AG09309 (cell line): ENCODE measurements around the gene RMRP.

Experiments used
- DNase-seq: peaks from one replicate; pipeline ENCODE4 v3.0.0-alpha.2; 2010; ENCODE audit warnings: low read depth
- H3K4me3 ChIP-seq: 2 replicates; pipeline ENCODE4 v1.5.1; 2011; ENCODE audit warnings: mild to moderate bottlenecking, low read depth, low read length, moderate library complexity; ENCODE audit not compliant: control insufficient read depth
- TF ChIP-seq, protein P1 (sequence below): IDR thresholded peaks from 2 replicates; pipeline ENCODE4 v1.5.1; 2011; ENCODE audit warnings: mild to moderate bottlenecking, low read depth, low read length, inconsistent platforms; ENCODE audit not compliant: insufficient read depth, control insufficient read depth; ENCODE audit errors: missing control alignments

The RMRP gene

DNA sequence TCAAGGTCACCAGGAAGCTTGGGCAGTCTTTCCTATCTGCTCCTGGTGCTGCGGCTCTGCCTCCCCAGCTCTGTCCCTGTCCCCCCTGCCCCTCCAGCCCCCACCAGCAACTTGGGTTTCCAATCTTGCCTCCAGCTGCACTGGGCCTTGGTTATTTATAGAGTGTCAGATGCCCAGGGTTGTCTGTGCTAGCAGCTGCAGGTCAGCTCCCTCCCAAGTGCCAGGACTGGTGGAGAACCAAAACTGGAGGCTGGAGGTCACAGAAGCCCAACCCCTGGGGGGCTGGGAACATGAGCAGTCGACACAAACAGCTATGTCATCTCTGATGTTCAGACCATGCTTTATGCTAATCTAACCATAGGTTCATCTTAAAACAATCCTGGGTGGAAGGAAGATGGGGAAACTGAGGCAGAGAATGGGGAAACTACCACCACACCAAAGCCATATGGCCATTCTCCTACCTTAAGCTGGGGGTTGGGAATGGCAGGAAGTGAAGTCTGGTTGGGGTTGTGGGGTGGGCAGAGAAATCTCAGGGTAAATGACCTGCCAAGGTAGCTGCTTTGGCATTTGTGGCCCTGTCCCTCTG, 30.2 kb upstream of the RMRP start:
- TF ChIP-seq, protein P1, sequence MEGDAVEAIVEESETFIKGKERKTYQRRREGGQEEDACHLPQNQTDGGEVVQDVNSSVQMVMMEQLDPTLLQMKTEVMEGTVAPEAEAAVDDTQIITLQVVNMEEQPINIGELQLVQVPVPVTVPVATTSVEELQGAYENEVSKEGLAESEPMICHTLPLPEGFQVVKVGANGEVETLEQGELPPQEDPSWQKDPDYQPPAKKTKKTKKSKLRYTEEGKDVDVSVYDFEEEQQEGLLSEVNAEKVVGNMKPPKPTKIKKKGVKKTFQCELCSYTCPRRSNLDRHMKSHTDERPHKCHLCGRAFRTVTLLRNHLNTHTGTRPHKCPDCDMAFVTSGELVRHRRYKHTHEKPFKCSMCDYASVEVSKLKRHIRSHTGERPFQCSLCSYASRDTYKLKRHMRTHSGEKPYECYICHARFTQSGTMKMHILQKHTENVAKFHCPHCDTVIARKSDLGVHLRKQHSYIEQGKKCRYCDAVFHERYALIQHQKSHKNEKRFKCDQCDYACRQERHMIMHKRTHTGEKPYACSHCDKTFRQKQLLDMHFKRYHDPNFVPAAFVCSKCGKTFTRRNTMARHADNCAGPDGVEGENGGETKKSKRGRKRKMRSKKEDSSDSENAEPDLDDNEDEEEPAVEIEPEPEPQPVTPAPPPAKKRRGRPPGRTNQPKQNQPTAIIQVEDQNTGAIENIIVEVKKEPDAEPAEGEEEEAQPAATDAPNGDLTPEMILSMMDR = no peak
- no peak for DNase-seq
- peak overlapping the region; percentile 81 for H3K4me3 ChIP-seq

DNA sequence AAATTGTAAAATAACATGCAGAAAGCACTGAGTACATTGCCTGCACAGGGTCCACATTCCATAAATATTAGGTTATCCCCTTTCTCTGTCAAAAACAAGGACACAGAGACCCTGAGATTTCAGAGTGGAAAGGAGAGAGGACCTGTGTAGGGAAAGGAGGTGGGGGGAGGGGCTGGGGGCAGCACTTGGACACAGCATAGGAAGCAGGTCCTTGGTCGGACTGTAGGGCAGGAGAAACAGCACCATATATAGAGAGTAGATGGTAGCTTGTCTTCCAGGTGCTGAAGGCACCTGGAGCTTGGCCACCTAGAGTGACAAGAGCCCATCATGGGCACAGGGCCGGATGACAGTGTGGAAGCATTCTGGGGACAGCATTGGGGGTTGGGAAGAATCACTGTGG, 29.5 kb upstream of the RMRP start:
- TF ChIP-seq, protein P1 = no peak
- no peak for DNase-seq
- H3K4me3 ChIP-seq = peak overlapping the region; percentile 81

DNA sequence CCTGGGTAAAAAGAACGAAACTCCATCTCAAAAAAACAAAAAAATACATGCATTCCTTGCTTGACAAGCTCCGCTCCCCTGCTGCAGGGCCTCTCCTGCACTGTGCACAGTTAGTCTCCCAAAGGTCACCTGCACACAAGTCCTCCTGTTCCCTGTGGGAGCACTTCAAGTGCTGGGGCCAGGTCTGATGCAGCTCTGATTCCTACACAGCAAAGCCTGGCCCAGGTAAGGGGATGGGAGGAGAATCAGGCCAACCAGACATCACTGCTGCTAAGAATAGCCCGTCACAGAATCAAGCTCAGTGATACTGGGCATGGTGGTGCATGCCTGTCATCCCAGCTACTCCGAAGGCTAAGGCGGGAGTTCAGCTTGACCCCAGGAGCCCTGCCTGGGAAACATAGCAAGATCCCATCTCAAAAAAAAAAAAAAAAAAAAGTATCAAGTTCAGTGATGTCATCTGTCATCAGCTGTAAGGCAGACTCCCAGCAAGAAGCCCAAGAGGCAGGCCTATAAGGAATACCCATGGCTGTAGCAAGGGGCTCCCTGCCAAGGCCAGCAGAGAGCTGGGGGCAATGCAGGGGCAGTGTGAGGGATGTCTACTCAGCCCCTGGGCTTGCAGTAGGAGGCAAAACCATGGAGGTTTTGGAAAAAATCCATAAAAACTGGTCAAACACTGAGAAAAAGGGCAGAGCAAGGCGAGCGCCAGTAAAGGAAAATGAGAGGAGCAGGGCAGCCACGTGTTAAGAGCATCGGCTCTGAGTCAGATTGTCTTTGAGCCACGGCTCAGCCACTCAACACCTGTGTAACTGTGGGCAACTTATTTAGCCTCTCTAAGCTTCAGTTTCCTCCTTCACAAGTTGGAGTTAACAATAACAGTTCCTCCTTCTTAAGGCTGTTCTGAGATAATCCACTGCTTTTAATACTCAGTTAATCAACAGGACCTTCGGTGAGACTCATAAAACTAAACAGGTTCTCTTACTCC, 28.7 kb upstream of the RMRP start:
- DNase-seq = no peak
- H3K4me3 ChIP-seq = peak overlapping the region; percentile 81
- TF ChIP-seq, protein P1 = no peak

DNA sequence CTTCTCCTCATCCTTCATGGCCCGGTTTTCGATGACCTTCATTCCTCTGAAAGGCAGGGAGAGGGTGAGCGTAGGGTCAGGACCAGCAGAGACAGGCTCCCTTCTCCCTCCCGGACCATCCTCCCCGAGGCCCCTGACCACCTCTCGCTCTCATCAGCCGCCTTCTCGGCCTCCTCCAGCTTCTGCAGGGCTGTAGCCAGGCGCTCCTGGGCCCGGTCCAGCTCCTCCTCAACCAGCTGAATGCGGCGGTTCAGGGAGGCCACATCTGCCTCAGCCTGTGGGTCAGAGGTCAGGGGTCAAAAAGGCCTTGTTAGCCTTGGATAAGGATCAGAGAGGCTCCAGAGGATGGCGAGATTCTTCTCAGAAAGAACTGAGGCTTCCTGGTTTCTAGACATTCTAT, 27.7 kb upstream of the RMRP start:
- no peak overlapping the region for H3K4me3 ChIP-seq
- TF ChIP-seq, protein P1 = no peak
- DNase-seq = no peak

DNA sequence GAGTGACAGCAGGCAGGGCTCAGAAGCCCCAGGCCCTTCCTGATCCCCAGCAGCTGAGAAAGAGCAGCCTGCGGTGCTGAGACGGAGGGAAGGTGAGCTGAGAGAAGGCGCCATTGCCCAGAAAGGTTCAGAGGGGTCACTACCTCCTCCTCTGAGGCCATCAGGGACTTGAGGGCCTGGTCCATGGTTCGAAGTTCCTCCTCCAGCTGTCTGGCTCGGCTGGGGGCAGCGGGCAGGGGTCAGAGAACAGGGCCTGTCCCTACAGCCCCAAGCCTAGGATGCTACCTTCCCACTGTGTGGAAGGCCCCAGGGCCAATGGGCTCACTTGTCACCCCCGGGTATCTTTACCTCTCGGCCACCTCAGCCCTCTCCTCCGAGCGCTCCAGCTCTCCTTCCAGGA, 27.1 kb upstream of the RMRP start:
- H3K4me3 ChIP-seq = no peak overlapping the region
- TF ChIP-seq, protein P1 = no peak
- no peak for DNase-seq

DNA sequence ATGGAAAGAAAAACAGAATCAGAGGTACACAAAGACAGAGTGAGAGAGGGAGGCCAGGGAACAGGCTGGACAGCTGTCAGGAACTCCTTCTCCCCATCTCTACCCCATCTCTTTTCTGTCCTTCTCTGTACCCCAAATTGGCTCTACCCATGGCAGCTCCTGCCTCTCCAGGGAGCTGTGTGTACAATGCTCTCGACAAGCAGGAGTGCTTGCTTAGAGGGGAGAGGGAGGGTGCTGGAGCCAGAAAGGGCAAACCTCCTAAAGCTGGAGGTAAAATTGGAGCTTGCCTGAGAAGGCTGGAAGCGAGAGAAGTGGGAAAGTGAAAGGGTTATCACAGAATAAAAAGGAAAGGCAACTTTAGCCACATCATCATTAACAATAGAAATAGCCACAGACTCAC, 25.5 kb upstream of the RMRP start:
- H3K4me3 ChIP-seq = no peak overlapping the region
- TF ChIP-seq, protein P1 = no peak
- no peak for DNase-seq
